HEK293 (cell line): Measurements from ENCODE around the gene UBAP2L.

Experiments
- CTCF ChIA-PET: fragments of 350-600 bp; formaldehyde crosslinking; extraction: SDS; loops from one replicate; lab custom pipeline; 2021; ENCODE audit warnings: antibody characterized with exemption; lab: Yijun Ruan, JAX
- POLR2A ChIA-PET: fragments of 300-600 bp; formaldehyde crosslinking; extraction: SDS; loops from one replicate; lab custom pipeline; 2020; ENCODE audit warnings: antibody characterized with exemption, inconsistent platforms; lab: Yijun Ruan, JAX
- H3K27ac ChIP-seq: fragments of 200-500 bp; sonication (Bioruptor generic); 2 replicates; pipeline ENCODE4 v1.5.1; 2014; ENCODE audit warnings: low read depth, low read length, control low read depth, inconsistent platforms; ENCODE audit errors: extremely low read depth
- H3K36me3 ChIP-seq, 2 experiments: fragments of 200-500 bp in 1 of 2; sonication (Bioruptor generic) in 1 of 2; 1 replicate in 1 of 2; 2 replicates in 1 of 2; pipeline ENCODE4 v1.5.1; 2014 to 2017; ENCODE audit warnings: inconsistent platforms in 2 of 2, low read length in 2 of 2; ENCODE audit not compliant: control insufficient read depth in 2 of 2, insufficient read depth in 1 of 2
- H3K4me1 ChIP-seq: fragments of 200-500 bp; sonication (Bioruptor generic); 2 replicates; pipeline ENCODE4 v1.5.1; 2014; ENCODE audit warnings: mild to moderate bottlenecking, low read length, inconsistent platforms; ENCODE audit not compliant: control insufficient read depth, insufficient read depth
- H3K4me3 ChIP-seq: 2 replicates; pipeline ENCODE4 v1.5.1; 2011; ENCODE audit warnings: low read depth, mild to moderate bottlenecking, control low read depth, low read length, moderate library complexity
- H3K9me3 ChIP-seq: fragments of 200-500 bp; sonication (Bioruptor generic); 2 replicates; pipeline ENCODE4 v1.5.1; 2014; ENCODE audit warnings: low read depth, low read length, inconsistent platforms; ENCODE audit not compliant: control insufficient read depth, insufficient read depth
- GLI2 ChIP-seq: fragments of 450-650 bp; formaldehyde crosslinking; IDR thresholded peaks from 2 replicates; pipeline ENCODE4; 2017; ENCODE audit warnings: missing biosample characterization, missing genetic modification characterization, low read depth, borderline replicate concordance
- GLIS1 ChIP-seq: fragments of 450-650 bp; formaldehyde crosslinking; IDR thresholded peaks from 2 replicates; pipeline ENCODE4 v1.5.1; 2016; ENCODE audit warnings: missing biosample characterization, missing genetic modification characterization
- KLF1 ChIP-seq: fragments of 450-650 bp; formaldehyde crosslinking; IDR thresholded peaks from 2 replicates; pipeline ENCODE4 v1.5.1; 2016; ENCODE audit warnings: missing biosample characterization, missing genetic modification characterization
- PRDM1 ChIP-seq: fragments of 450-650 bp; formaldehyde crosslinking; IDR thresholded peaks from 2 replicates; pipeline ENCODE4; 2016; ENCODE audit warnings: missing biosample characterization, missing genetic modification characterization
- SCRT1 ChIP-seq: fragments of 450-650 bp; formaldehyde crosslinking; IDR thresholded peaks from 2 replicates; pipeline ENCODE4 v1.5.1; 2016; ENCODE audit warnings: missing biosample characterization, missing genetic modification characterization, borderline replicate concordance
- SCRT2 ChIP-seq: fragments of 450-650 bp; formaldehyde crosslinking; IDR thresholded peaks from 2 replicates; pipeline ENCODE4 v1.5.1; 2016; ENCODE audit warnings: missing biosample characterization, missing genetic modification characterization
- ZBTB17 ChIP-seq: fragments of 450-650 bp; formaldehyde crosslinking; IDR thresholded peaks from 2 replicates; pipeline ENCODE4 v1.5.1; 2016; ENCODE audit warnings: missing biosample characterization, missing genetic modification characterization
- ZBTB20 ChIP-seq: fragments of 450-650 bp; formaldehyde crosslinking; IDR thresholded peaks from 2 replicates; pipeline ENCODE4 v1.5.1; 2016; ENCODE audit warnings: missing biosample characterization, missing genetic modification characterization
- ZNF266 ChIP-seq: fragments of 450-650 bp; formaldehyde crosslinking; IDR thresholded peaks from 2 replicates; pipeline ENCODE4 v1.5.1; 2016; ENCODE audit warnings: missing biosample characterization, missing genetic modification characterization, low read depth
- ZNF341 ChIP-seq: fragments of 450-650 bp; formaldehyde crosslinking; IDR thresholded peaks from 2 replicates; pipeline ENCODE4; 2016; ENCODE audit warnings: low read depth, missing biosample characterization, missing genetic modification characterization
- ZNF398 ChIP-seq: fragments of 450-650 bp; formaldehyde crosslinking; IDR thresholded peaks from 2 replicates; pipeline ENCODE4 v1.5.1; 2017; ENCODE audit warnings: missing biosample characterization, missing genetic modification characterization
- ZNF488 ChIP-seq: fragments of 450-650 bp; formaldehyde crosslinking; IDR thresholded peaks from 2 replicates; pipeline ENCODE4 v1.5.1; 2016; ENCODE audit warnings: missing biosample characterization, missing genetic modification characterization
- ZNF518A ChIP-seq: fragments of 450-650 bp; formaldehyde crosslinking; conservative IDR thresholded peaks from 2 replicates; pipeline ENCODE4 v1.5.1; 2016; ENCODE audit warnings: low read depth, missing biosample characterization, missing genetic modification characterization
- ZNF629 ChIP-seq: fragments of 450-650 bp; formaldehyde crosslinking; IDR thresholded peaks from 2 replicates; pipeline ENCODE4 v1.5.1; 2017; ENCODE audit warnings: missing biosample characterization, missing genetic modification characterization

The UBAP2L gene

GRCh38 chr1:154179946-154180687 lies 40.6 kb upstream of the UBAP2L start:
- no peaks in the 10 kb centered on the region for H3K9me3 ChIP-seq
- TF ChIP-seq SCRT1 (tag by site-specific recombination) = peak; percentile 51; the same call in 1 of the 2 replicates
- no peak for TF ChIP-seq ZNF341 (tag by site-specific recombination)
- peak; percentile 24 for TF ChIP-seq SCRT2 (tag by site-specific recombination)
- CTCF ChIA-PET = interaction anchor here (0.6 to 1.2 kb wide), 5 partner anchors 28 to 186 kb away, joined by 3 read pairs; no protein-coding TSS in a partner anchor
- H3K36me3 ChIP-seq = peaks cover 9 to 44% of the 10 kb centered on the region in 2 experiments; a peak in 2 of 3 replicates
- no peak overlapping the region for H3K27ac ChIP-seq
- no peak overlapping the region for H3K4me3 ChIP-seq
- POLR2A ChIA-PET = interaction anchor here (3.9 kb wide), 1 partner anchor 189 kb away, joined by 21 read pairs; the partner anchor contains the start of gene RPS27
- H3K4me1 ChIP-seq = peaks cover 27% of the 10 kb centered on the region

- H3K27ac ChIP-seq = peak overlapping the region; percentile 78
- CTCF ChIA-PET = interaction anchor here (0.9 kb wide), 1 partner anchor 41 kb away, joined by 3 read pairs; no protein-coding TSS in a partner anchor
- H3K4me3 ChIP-seq = peak overlapping the region; percentile 96
- TF ChIP-seq GLI2 (tag by site-specific recombination) = no peak
- 0 out of 2 replicates have a peak, but pooled peaks have one; percentile 34 for TF ChIP-seq ZBTB17 (tag by site-specific recombination)
- peak; percentile 41; the same call in 1 of the 2 replicates for TF ChIP-seq PRDM1 (tag by site-specific recombination)
- no peaks in the 10 kb centered on the region for H3K9me3 ChIP-seq
- peaks cover 0 to 32% of the 10 kb centered on the region in 2 experiments; a peak in 1 of 3 replicates for H3K36me3 ChIP-seq
- peaks cover 31% of the 10 kb centered on the region for H3K4me1 ChIP-seq
- POLR2A ChIA-PET = interaction anchor here (0.8 to 3.9 kb wide), 7 partner anchors 9 to 191 kb away, joined by 3 to 21 read pairs (median 3); partner anchors contain the start of genes RPS27, TPM3 and UBAP2L
Measured at GRCh38 chr1:154181944-154182343, 38.8 kb upstream of the UBAP2L start.

GRCh38 chr1:154182344-154183045 lies 38.3 kb upstream of the UBAP2L start:
- H3K4me1 ChIP-seq = peaks cover 31% of the 10 kb centered on the region
- CTCF ChIA-PET = no interaction called here
- H3K36me3 ChIP-seq = peaks cover 0 to 26% of the 10 kb centered on the region in 2 experiments; a peak in 1 of 3 replicates
- POLR2A ChIA-PET = interaction anchor here (0.7 to 3.9 kb wide), 9 partner anchors 8 to 508 kb away, joined by 3 to 21 read pairs (median 3); partner anchors contain the start of genes RPS27, TPM3 and UBAP2L
- peak overlapping the region; percentile 78 for H3K27ac ChIP-seq
- H3K9me3 ChIP-seq = no peaks in the 10 kb centered on the region
- peak overlapping the region; percentile 96 for H3K4me3 ChIP-seq
- TF ChIP-seq KLF1 (tag by site-specific recombination) (peak; percentile 49; the same call in 1 of the 2 replicates), ZNF488 (no peak), ZNF266 (tag by site-specific recombination) (no peak), GLIS1 (tag by site-specific recombination) (no peak; the same call in 1 of the 2 replicates), ZNF398 (tag by site-specific recombination) (peak; percentile 97), ZNF629 (tag by site-specific recombination) (no peak), ZNF518A (tag by site-specific recombination) (no peak), ZBTB20 (peak; percentile 100)
